Vagina (tissue), 2 donors: ENCODE results near the gene PLOD2.

Source experiments
- POLR2A ChIP-seq, 2 donors: fragments of 450-650 bp; IDR thresholded peaks; one replicate each; pipeline ENCODE4 v1.6.1; 2017; ENCODE audit warnings: antibody characterized with exemption in 2 of 2, mild to moderate bottlenecking in 2 of 2, moderate library complexity in 2 of 2
- POLR2AphosphoS5 ChIP-seq, 2 donors: sonication (generic); formaldehyde crosslinking; IDR thresholded peaks; one replicate each; pipeline ENCODE4 v1.9.0; 2017; ENCODE audit warnings: antibody characterized with exemption in 2 of 2, mild to moderate bottlenecking in 2 of 2, low read depth in 1 of 2; ENCODE audit not compliant: insufficient read depth in 1 of 2
- TF ChIP-seq, protein P1 (sequence below), 3 experiments: fragments of 450-650 bp in 2 of 3; fragments of 200-600 bp in 1 of 3; sonication (generic) in 1 of 3; IDR thresholded peaks; one replicate each; pipeline ENCODE4 v1.5.1; 2017 to 2019; ENCODE audit warnings: antibody characterized with exemption in 3 of 3, mild to moderate bottlenecking in 2 of 3, moderate library complexity in 2 of 3

DNA sequence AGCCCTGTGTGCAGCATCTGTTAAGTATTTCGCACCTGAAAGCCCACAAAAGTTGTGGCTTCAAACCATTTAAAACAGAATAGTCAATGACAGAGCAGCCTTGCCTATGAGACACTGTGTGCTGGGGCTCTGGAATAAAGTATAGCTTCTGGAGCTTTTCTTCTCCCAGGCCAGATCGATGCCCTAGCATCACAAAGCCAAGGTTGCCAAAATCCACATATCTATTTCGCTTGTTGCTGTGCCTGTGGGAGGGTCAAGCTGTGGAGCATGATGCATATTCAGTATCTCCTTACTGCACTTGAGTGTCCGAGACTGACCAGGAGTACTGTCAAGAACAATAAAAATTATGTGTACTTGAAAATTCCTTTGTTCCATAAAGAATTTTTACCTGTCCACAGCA is 7.6 kb downstream of the PLOD2 start:
- TF ChIP-seq, protein P1, sequence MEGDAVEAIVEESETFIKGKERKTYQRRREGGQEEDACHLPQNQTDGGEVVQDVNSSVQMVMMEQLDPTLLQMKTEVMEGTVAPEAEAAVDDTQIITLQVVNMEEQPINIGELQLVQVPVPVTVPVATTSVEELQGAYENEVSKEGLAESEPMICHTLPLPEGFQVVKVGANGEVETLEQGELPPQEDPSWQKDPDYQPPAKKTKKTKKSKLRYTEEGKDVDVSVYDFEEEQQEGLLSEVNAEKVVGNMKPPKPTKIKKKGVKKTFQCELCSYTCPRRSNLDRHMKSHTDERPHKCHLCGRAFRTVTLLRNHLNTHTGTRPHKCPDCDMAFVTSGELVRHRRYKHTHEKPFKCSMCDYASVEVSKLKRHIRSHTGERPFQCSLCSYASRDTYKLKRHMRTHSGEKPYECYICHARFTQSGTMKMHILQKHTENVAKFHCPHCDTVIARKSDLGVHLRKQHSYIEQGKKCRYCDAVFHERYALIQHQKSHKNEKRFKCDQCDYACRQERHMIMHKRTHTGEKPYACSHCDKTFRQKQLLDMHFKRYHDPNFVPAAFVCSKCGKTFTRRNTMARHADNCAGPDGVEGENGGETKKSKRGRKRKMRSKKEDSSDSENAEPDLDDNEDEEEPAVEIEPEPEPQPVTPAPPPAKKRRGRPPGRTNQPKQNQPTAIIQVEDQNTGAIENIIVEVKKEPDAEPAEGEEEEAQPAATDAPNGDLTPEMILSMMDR (IDR thresholded peaks at IDR 0.05), result no peak
- TF ChIP-seq POLR2AphosphoS5 (IDR thresholded peaks at IDR 0.05; ENCODE audit: insufficient read depth in 1 of 2, low read depth in 1 of 2), result no peak
- no peak for TF ChIP-seq POLR2A (IDR thresholded peaks at IDR 0.05)
